HG03135 (cell line): ENCODE results near the gene MAPKAP1.
"Not testable (repeated sequence)": the region's sequence is repeated elsewhere in the genome, so short reads cannot be mapped to it uniquely, and the experiment has no call there.

ENCODE experiments used
- ATAC-seq: cut with Tn5 transposase; IDR thresholded peaks from one replicate; pipeline ENCODE4 v1.9.1; 2021; ENCODE audit warnings: mild to moderate bottlenecking, moderate library complexity; ENCODE audit not compliant: unreplicated experiment

Gene MAPKAP1

DNA sequence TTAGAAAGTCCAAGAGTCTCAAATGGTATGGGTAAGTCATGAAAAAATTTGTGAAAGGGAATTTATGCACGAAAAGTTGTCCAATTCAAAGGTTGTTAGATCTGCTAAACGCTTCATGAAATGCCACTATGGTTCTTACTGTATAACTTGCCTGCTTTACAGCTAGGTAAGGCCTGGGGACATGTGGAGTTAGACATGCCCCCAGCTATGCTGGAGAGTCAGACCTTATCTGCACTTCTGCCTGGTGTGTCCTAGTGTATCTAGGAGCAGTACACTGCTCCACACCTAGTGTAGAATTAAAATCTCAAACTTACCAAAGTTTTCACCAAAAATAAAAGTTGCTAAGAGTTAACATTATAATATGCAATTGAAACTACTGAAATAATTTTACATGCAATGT is 136.8 kb downstream of the MAPKAP1 start:
- ATAC-seq = no peak

DNA sequence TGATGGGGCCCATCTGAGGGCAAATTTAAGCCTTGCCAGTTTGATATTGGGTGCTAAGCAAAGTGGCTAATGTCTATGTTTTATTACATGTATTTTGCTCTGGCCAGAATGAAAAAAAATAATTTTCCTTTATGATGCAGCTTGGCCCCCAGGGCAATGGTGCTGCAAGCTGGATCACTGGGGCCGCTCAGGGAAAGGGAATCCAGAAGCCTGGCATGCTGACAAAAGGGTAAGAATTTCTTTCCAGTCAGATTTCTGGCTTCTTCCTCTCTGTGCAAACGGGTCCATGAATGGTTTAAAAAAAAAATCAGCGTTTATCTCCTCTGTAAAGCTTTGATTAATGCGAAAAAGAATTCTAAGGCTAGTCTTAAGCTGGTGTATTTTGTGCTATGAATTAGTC is 138.4 kb downstream of the MAPKAP1 start:
- ATAC-seq = no peak

DNA sequence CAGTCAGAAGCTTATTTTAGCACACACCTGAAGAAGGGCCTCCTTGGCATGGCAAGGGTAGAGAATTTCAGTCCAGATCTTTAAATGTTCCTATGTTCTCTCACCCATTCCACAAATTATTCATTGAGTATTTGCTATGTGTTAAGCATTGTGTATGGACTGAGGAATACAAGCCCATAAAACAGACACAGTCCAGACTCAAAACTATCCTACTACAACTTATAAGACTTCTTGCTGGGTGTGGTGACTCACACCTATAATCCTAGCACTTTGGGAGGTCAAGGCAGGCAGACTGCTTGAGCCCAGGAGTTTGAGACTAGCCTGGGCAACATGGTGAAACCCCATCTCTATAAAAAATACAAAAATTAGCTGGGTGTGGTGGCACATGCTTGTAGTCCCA is 141.0 kb downstream of the MAPKAP1 start:
- ATAC-seq = not testable (repeated sequence)

DNA sequence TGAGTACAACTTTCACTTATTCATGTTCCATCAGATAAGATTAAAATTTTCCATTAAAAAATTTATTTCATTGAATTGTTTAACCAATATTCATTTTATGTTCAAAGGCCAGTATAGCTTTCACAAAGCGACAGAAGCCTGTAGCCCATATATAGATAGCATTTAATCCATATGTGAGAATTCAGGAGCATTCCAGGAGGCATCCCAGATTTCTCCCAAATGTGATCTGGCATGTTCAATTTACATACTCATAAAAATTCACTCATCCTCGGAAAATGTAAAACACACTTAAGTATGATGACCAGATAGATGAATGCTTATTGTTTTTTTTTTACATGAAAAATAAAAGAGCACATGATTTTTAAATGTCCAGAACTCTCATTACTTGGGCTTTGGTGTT is 141.9 kb downstream of the MAPKAP1 start:
- ATAC-seq = no peak

DNA sequence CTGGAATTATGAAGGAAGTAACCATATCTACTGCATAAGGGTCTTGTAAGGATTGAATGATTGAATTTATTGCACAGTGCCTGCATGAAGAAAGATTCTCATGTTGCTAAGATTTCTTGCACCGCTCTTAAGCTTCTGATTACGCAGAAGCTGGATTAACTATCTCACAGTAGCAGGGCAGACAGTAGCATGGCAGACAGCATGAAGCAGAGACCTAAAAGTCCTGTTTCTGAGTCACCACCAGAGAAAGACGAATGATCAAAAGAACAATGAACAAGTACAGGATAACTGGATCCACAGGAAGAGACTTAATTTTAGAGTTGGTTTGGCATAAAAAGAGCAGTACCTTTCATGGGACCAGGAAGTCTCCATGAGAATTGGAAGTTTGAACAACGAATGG is 142.4 kb downstream of the MAPKAP1 start:
- no peak for ATAC-seq

DNA sequence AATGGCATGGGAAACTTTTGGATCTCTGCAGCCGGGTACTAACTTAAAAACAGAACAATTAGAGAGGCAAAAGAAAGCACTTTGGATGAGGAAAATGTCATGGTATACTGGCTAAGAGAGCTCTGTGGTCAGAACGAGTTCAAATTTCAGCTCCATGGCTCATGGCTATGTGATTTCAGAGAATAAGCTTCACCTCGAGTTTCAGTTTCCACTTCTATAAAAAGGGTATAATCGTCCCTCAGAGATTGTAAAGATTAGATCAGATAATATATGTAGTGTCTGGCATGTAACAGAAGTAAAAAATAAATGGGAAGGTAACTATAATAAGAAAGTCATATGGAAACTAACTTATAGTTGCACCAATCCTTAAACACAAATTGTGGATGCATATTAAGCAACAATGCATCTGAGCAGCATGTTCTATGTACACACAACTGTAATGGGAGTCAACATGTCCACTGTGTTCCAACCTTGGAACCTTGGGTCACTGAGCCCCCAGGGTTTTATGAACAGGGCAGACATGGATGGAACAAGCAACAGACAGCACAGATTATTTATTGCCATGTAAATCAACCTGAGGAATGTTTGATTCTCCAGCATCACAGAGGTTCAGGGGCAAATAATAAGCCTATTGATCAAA is 145.4 kb downstream of the MAPKAP1 start:
- ATAC-seq = no peak

DNA sequence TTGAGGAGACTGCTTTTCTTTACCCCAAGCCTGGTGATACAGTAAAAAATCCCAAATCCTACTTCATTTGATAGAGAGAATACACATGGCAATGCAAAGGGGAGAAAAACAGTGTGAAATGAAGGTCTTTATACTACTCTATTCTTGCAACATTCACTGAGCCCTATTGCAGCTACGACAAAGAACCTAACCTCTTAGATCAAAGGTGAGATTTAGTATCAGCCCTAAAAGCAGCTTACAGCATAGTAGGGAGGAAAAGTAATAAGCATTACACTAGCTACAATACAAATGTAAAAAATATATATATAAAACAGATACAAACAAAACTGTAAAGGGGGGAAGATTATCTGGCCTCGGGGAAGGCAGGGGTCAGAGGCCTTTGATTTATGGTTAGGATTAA is 147.1 kb downstream of the MAPKAP1 start:
- no peak for ATAC-seq

DNA sequence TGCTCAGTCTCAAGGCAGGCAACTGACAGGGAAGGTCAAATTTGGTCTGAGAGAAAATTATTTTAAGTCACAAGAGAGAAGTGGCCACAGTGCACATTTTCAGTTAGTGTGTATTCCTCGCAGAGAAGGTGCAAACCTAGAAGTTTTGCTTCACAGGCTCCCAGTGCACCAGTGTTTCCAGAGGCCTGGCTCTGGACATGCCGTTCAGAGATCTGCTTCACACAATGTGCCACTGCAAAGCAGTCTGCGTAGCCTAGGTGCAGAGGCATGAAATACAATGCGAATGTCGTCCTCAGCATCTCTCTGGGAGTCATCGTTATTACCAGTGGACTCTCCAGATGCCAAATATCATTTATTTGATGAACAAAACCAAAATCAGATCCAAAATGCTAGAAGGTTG is 147.8 kb downstream of the MAPKAP1 start:
- ATAC-seq = no peak

DNA sequence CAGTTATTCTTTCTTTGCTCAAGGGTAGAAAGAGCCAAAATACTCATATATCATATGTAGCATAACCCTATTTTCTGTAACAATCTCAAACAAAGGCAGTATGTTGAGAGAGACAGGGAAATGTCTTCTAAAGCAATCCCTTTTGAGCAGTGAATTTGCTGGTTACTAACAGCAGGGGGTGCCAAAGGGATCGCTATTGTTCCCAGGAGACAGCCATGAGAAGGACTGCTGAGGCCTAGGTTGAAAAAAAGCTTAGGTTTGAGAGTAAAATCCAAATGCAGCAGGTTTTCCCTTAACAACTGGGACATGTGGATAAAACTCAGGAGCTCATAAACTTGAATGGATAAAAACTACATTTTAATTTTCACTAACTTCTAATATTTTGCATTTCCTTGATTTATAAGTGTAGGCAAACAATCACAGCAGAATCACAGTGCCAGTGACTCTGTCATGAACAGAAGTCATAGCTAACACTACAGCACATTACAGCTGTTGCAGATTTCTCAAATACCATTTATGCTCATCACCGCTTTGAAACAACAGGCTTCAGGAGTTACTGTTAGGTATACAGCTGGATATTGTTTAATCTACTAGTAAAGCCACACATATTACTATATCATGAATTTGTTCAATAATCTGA is 148.4 kb downstream of the MAPKAP1 start:
- peak; percentile 47 for ATAC-seq

DNA sequence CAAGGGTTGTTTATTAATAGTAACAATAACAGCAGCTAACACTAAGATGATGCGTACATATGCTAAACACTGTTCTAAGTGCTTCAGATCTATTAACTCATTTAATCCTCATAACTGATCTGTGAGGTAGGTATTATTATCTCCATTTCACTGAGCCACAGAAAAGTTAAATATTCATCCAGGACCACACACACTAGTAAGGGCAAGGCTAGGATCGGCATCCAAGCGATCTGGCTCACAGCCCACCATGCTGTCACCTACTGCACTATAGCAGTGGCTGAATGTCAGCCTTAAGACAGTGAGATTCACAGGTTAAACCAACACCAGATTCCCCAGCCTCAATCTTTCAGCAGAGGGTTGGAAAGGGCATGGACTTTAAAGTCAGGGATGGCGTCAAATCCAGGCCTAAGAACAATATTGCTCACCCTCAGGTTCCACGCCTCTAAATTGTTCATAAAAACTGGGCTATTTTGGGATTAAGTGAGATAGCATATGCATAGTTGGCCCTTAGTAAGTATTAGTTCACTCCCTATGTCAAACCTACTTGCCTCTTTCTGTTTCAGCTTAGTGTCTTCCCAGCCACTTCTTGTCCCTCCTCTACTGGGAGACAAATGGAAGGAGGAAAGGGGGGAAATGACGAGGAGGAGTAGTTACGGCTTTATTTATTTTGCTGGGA is 150.8 kb downstream of the MAPKAP1 start:
- ATAC-seq = no peak

DNA sequence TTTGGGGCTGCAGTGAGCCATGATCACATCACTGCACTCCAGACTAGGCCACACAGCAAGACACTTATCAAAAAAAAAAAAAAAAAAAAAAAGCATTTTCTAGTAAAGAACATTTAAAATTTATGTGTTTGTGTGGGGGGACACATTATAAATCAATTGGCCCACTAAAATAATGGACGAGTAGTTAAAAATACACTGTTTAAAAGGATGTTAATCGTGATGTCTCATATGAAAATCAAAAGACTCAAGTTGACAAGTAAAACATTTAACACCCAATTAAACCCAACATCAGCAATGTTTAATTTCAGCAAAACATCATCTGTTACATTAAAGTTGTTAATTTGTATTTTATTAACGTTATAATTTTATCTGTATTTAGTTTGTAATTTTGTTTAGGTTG is 152.3 kb downstream of the MAPKAP1 start:
- ATAC-seq = no peak

DNA sequence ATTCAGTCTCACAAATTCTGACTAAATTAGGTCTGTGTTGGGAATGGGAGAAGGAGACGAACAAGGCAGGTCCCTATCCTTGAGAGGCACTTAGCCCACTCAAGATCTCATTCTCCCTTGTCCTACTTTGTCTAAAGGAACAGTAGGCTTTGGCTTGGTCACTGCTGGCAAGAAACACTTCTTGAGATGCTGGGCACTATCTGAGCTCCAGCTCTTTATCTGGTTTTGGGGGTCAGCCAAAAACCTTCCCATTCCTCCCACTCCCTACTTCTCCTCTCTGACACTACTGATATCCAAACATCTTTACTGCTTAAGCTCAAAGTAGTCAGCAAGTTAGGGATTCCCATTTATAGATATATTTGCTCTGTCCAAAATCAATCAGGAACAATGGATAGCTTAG is 155.2 kb downstream of the MAPKAP1 start:
- no peak for ATAC-seq

DNA sequence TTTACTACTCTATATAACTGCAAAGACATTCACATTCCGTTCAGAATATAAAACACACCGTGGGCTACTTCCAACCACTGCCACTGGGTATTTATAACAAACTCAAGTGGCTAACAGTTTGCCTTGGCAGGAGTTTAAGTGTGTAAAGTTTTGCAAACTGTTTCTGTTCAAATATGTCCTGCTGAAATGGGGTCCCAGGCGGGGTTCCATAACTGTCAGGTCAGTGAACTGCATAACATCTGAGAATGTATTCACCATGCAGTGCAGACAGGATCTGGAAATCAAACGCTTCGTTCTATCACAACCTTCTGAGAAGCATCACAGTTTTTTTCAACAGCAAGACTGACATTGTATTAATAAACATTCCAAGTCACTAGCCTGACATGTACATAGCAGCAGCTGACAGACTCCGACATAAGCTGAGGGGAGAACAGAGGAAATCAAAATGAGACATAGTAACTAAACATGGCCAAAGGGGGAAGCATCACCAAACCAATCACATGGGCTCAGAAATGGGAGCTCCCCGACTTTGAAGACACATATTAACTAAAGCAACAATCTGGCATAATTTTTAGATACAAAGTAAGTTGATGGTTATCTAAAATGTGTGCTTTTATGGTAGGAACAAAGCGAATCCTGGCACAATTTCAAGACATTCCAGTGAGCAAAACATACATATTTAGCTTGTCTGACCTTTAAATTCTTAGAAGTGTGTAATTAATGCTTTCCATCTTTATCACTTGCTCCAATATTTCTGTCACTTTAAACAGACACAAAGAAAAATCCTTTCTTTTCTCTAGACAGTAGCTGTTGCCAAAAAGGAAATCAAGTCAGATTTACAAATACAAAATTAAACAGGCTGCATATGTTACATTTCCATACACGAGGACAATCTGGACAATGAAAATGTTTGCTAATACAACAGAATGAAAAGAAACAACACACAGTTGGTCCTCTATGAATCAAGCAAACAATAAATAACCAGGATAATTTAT is 156.8 kb downstream of the MAPKAP1 start:
- ATAC-seq = no peak

DNA sequence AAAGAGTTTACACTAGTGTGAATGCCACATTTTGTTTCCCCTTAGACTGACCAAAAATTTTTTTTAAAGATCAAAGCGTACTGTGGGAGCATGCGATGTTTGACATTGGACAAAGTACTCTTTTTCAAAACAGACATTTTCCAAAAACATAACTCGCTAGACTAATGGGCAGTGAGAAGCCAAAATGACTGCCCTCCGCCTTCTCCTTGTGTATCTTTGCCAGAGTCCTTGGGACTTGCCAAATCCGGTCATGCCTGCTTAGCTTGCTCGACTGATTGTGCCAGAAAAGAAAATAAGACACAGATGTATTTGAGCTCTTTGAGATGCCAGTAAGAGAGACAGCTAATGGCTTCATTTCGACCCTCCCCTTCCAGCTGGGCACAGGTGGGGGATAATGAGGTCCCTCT is 157.5 kb downstream of the MAPKAP1 start:
- no peak for ATAC-seq

DNA sequence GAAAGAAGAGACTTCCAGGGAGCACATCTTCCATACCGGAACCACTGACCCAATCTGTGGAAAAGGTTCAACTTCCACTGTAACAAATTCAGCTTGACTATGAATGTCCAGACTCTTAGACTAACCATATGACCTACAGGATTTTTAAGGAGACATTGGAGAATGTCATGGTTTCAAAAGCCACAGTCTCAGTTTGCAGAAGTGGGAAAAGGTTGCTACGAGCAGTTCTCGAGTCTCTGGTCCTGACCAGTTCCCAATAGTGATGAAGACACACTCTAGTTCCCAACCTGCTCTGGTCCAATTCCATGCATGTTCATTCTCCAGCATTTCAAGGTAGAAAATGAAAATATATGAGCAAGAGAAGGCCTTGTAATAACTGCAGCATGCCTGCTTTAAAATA is 158.0 kb downstream of the MAPKAP1 start:
- no peak for ATAC-seq

DNA sequence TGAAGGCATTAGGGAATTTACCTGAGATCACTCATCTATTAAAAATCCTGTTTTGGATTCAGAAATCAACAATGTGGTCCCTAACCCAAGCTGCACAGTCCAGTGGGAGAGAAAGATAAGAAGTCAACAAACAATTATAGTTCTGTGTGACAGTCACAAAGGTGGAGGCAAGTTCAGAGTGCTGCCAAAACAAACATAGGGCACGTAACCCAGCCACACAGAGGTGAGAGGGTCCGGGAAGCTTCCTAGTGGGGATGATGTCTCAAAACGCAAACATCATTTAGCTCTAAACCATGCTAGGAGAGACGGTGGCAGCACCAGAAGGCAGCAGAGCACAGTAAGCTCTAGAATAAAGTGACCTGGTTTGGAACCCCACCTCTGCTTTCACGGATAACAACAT is 158.9 kb downstream of the MAPKAP1 start:
- ATAC-seq = no peak

DNA sequence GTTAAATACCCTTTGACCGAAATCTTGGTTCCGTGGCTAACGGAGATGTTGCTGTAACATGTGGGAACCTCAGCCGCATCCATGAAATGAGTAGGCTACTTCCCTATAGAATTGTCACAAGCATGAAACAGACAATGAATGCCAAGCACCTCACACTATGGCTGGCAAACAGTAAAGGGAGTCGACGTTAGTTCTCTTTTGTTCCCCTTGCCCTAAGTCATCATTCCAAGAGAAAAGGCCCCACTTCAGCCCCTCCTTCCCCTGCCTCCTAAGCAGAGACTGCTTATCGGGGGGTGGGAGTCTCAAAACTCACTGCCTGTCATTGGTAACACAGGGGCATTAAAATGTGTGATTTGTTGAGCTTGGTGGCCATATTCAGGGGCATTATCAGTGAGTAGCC is 159.6 kb downstream of the MAPKAP1 start:
- no peak for ATAC-seq

DNA sequence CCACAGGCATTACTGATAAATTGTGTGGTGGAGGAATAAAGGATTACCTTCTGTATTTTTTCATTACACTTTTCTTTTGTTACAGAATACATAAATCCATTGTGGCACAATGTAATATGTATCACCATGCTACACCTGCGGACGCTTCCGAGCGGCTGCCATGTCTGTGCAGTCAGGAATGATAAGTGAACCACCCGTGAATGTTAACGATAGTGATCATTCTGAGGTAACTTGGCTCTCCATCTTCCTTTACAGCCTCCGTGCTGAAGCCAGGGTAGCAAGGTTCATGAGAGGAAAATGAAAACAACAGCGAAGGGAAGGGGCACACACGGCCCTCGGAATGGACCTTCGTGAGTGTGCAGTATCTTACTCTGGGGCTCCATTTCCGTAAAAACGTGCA is 161.2 kb downstream of the MAPKAP1 start:
- no peak for ATAC-seq

DNA sequence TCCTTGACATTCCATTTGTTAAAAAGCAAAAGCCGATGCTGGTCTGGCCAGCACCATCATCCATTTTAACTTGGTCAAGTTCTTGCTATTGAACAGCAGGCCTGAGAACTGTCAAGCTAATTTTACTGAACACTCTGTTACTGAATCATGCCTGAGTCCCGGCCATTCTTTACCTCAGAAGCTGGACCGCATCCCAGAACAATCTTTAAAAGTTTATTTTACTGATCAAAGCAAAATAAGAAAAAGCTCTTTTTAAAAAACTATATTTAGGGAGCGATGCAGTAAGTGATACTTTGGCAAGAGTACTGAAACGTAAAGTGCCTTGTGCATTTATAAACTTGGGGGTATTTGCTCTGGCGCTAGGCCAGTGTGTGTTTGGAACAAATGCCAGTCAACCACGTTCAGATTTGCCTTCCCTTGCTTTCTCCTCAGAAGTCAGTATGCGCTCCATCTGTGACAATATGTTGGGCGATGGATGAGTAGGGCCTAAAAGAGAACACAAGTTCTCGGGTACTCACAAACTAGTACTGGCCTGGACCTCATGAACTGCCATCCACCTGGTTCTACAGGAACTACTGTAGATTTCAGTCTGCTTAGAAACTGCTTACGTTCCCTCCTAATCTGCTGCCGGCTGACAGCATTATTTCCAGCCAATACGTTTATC is 161.9 kb downstream of the MAPKAP1 start:
- ATAC-seq = no peak

DNA sequence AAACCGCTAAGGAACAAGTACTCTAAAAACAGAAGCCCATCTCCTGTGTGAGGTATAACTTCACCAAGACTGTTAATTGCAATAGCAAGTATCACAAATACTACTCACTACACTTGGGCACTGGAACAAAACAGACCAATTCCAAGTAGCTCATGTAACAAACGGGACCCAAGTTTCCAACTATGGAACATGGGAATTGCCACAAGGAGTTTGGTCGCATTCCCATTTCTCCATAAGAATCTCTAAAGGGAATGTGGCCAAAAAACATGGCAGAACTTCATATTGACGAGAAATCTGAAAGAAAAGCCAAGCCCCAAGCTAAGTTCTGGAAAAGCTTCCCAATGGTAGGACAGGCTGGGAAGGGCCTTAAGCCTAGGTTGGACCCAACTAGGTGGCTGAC is 162.5 kb downstream of the MAPKAP1 start:
- no peak for ATAC-seq

DNA sequence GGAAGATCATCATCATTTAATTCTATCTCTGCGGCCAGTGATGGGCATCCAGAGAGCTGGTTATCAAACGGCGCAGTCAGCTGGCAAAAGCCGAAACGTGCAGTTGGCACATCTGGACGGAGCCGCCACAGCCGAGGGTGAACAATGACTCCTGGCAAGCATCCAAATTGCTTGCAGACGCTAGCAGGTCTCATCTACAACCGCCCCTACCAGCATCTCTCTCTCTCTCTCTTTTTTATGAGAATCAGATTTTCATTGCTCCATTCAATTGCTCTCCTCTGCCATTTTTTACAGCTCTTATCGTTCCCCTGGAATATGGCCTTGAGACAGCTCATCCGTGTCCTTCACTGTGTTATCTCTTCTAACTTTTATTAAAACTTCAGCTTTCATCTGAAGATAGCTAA is 165.2 kb downstream of the MAPKAP1 start:
- ATAC-seq = no peak
